H9 (cell line): Measurements from ENCODE around the gene CELA2A. TPM values are rescaled to one million over a fixed set of nuclear protein-coding genes. Genes with fewer than 3 reads are reported as not detected.

Experiments
- DNase-seq: peaks from one replicate; pipeline ENCODE4 v3.0.0-alpha.2; 2017
- H2AFZ ChIP-seq: one replicate; pipeline ENCODE4 v1.6.1; 2013; ENCODE audit warnings: mild to moderate bottlenecking, low read length, control low read depth, moderate library complexity
- H2AK5ac ChIP-seq: 2 replicates; pipeline ENCODE4 v1.6.1; 2013; ENCODE audit warnings: low read length, control low read depth, mixed read lengths; ENCODE audit not compliant: insufficient read length
- H2BK120ac ChIP-seq: one replicate; pipeline ENCODE4 v1.6.1; 2013; ENCODE audit warnings: low read depth, mild to moderate bottlenecking, low read length, control low read depth, inconsistent platforms; ENCODE audit not compliant: poor library complexity, severe bottlenecking
- H2BK12ac ChIP-seq: 2 replicates; pipeline ENCODE4 v1.6.1; 2013; ENCODE audit warnings: low read length, control low read depth, mixed read lengths, low read depth; ENCODE audit not compliant: insufficient read length
- H2BK15ac ChIP-seq: 2 replicates; pipeline ENCODE4 v1.6.1; 2013; ENCODE audit warnings: low read depth, low read length, control low read depth
- H2BK20ac ChIP-seq: one replicate; pipeline ENCODE4 v1.6.1; 2013; ENCODE audit warnings: low read depth, mild to moderate bottlenecking, low read length, control low read depth, inconsistent platforms; ENCODE audit not compliant: poor library complexity, severe bottlenecking
- H2BK5ac ChIP-seq: 2 replicates; pipeline ENCODE4 v1.6.1; 2013; ENCODE audit warnings: low read length, control low read depth, mixed read lengths; ENCODE audit not compliant: insufficient read length
- H3K14ac ChIP-seq: 2 replicates; pipeline ENCODE4 v1.6.1; 2013; ENCODE audit warnings: low read length, control low read depth; ENCODE audit not compliant: insufficient read depth
- H3K18ac ChIP-seq: 2 replicates; pipeline ENCODE4 v1.6.1; 2013; ENCODE audit warnings: low read depth, mild to moderate bottlenecking, mixed read lengths, low read length, control low read depth; ENCODE audit not compliant: insufficient read length
- H3K23ac ChIP-seq: 2 replicates; pipeline ENCODE4 v1.6.1; 2013; ENCODE audit warnings: low read length, control low read depth, mixed read lengths, low read depth; ENCODE audit not compliant: insufficient read length
- H3K23me2 ChIP-seq: 2 replicates; pipeline ENCODE4 v1.6.1; 2013; ENCODE audit warnings: low read depth, mild to moderate bottlenecking, mixed read lengths, low read length, control low read depth; ENCODE audit not compliant: insufficient read length, poor library complexity, severe bottlenecking
- H3K27ac ChIP-seq: 2 replicates; pipeline ENCODE4 v1.5.1; 2013; ENCODE audit warnings: low read length, control low read depth, mixed read lengths, low read depth; ENCODE audit not compliant: insufficient read length
- H3K27me3 ChIP-seq: 2 replicates; pipeline ENCODE4 v1.6.1; 2013; ENCODE audit warnings: low read length, control low read depth, inconsistent platforms; ENCODE audit not compliant: insufficient read depth
- H3K4ac ChIP-seq: 2 replicates; pipeline ENCODE4 v1.6.1; 2013; ENCODE audit warnings: low read depth, mild to moderate bottlenecking, control low read depth, inconsistent platforms, low read length, moderate library complexity
- H3K4me1 ChIP-seq: 2 replicates; pipeline ENCODE4 v1.6.1; 2013; ENCODE audit warnings: low read length, control low read depth, inconsistent platforms; ENCODE audit not compliant: insufficient read depth
- H3K4me2 ChIP-seq: 2 replicates; pipeline ENCODE4 v1.6.1; 2013; ENCODE audit warnings: low read length, control low read depth, mixed read lengths; ENCODE audit not compliant: insufficient read length, insufficient read depth
- H3K56ac ChIP-seq: 2 replicates; pipeline ENCODE4 v1.6.1; 2013; ENCODE audit warnings: low read depth, mild to moderate bottlenecking, mixed read lengths, low read length, control low read depth; ENCODE audit not compliant: insufficient read length
- H3K79me1 ChIP-seq: 2 replicates; pipeline ENCODE4 v1.6.1; 2013; ENCODE audit warnings: low read depth, mild to moderate bottlenecking, moderate library complexity, low read length, control low read depth, inconsistent platforms; ENCODE audit not compliant: insufficient read depth, poor library complexity, severe bottlenecking
- H3K79me2 ChIP-seq: 2 replicates; pipeline ENCODE4 v1.6.1; 2013; ENCODE audit warnings: low read length, control low read depth, inconsistent platforms; ENCODE audit not compliant: insufficient read depth
- H3K9ac ChIP-seq: 2 replicates; pipeline ENCODE4 v1.6.1; 2013; ENCODE audit warnings: low read length, control low read depth, mixed read lengths; ENCODE audit not compliant: insufficient read length; ENCODE audit errors: extremely low read depth
- H3K9me3 ChIP-seq: one replicate; pipeline ENCODE4 v1.6.1; 2013; ENCODE audit warnings: low read depth, low read length, inconsistent platforms; ENCODE audit not compliant: control insufficient read depth
- H3T11ph ChIP-seq: one replicate; pipeline ENCODE4 v1.6.1; 2013; ENCODE audit warnings: mild to moderate bottlenecking, low read length, control low read depth, inconsistent platforms
- H4K20me1 ChIP-seq: one replicate; pipeline ENCODE4 v1.6.1; 2013; ENCODE audit not compliant: control insufficient read depth, insufficient read length, insufficient read depth
- H4K5ac ChIP-seq: 2 replicates; pipeline ENCODE4 v1.6.1; 2013; ENCODE audit warnings: low read depth, mild to moderate bottlenecking, mixed read lengths, low read length, control low read depth; ENCODE audit not compliant: insufficient read length
- H4K8ac ChIP-seq: replicated peaks from 2 replicates; pipeline ENCODE4 v1.6.1; 2013; ENCODE audit warnings: low read length, control low read depth, mixed read lengths, low read depth; ENCODE audit not compliant: insufficient read length
- H4K91ac ChIP-seq: 2 replicates; pipeline ENCODE4 v1.6.1; 2013; ENCODE audit warnings: low read depth, mild to moderate bottlenecking, moderate library complexity, mixed read lengths, low read length, control low read depth; ENCODE audit not compliant: insufficient read length
- H3K27ac Mint-ChIP-seq, 3 experiments: 2 replicates in 2 of 3; 3 replicates in 1 of 3; pipeline ENCODE4 v1.8.0; 2020 to 2021; ENCODE audit warnings: mixed read lengths in 3 of 3, mild to moderate bottlenecking in 1 of 3, moderate library complexity in 1 of 3
- H3K27me3 Mint-ChIP-seq: 2 replicates; pipeline ENCODE4 v1.8.0; 2021; ENCODE audit warnings: low read depth, mild to moderate bottlenecking, moderate library complexity, mixed read lengths
- H3K36me3 Mint-ChIP-seq, 3 experiments: 2 replicates in 2 of 3; 3 replicates in 1 of 3; pipeline ENCODE4 v1.8.0; 2020 to 2021; ENCODE audit warnings: low read depth in 3 of 3, mixed read lengths in 3 of 3; ENCODE audit not compliant: insufficient read depth in 1 of 3
- H3K4me1 Mint-ChIP-seq, 2 experiments: 2 replicates each; pipeline ENCODE4 v1.8.0; 2020; ENCODE audit warnings: mixed read lengths in 2 of 2
- H3K4me3 Mint-ChIP-seq, 2 experiments: 2 replicates in 1 of 2; 3 replicates in 1 of 2; pipeline ENCODE4 v1.8.0; 2020 to 2021; ENCODE audit warnings: mild to moderate bottlenecking in 2 of 2, mixed read lengths in 2 of 2, moderate library complexity in 1 of 2
- H3K9me3 Mint-ChIP-seq, 2 experiments: 2 replicates in 1 of 2; 3 replicates in 1 of 2; pipeline ENCODE4 v1.8.0; 2020; ENCODE audit warnings: mild to moderate bottlenecking in 2 of 2, mixed read lengths in 2 of 2, moderate library complexity in 1 of 2
- CTCF ChIP-seq: fragments of 200-600 bp; sonication (generic); conservative IDR thresholded peaks from 3 replicates; pipeline ENCODE4 v1.8.0; 2021; ENCODE audit warnings: antibody characterized with exemption, mild to moderate bottlenecking
- WGBS: extraction: QIAGEN DNeasy Blood & Tissue Kit; methylation state at CpG from one replicate; pipeline ENCODE4 v1.1.7; 2013; ENCODE audit warnings: missing lambda C conversion rate, low lambda C conversion rate, mixed read lengths; ENCODE audit not compliant: insufficient read length; ENCODE audit errors: extremely low coverage; 5-methylcytosine and 5-hydroxymethylcytosine counted together
- total RNA-seq: library from RNA; stranded (reverse); gene quantifications from 2 replicates; pipeline ENCODE4 v1.2.1, GENCODE V29; 2021

CELA2A gene
- total RNA-seq, 1 experiment from 2014 or later: not detected

GRCh38 chr1:15424146-15424667, 32.3 kb upstream of the CELA2A start:
- no peaks in the 10 kb centered on the region for H3K9me3 ChIP-seq
- no peaks in the 10 kb centered on the region for H3K79me1 ChIP-seq
- no peak overlapping the region for H3K4ac ChIP-seq
- H3K79me2 ChIP-seq: no peaks in the 10 kb centered on the region
- no peak overlapping the region for H2BK20ac ChIP-seq
- no peak overlapping the region for H3K4me2 ChIP-seq
- H2AFZ ChIP-seq: no peak overlapping the region
- H2BK5ac ChIP-seq: no peak overlapping the region
- no peaks in the 10 kb centered on the region for H3K23me2 ChIP-seq
- H3K9ac ChIP-seq: no peak overlapping the region
- H3K27me3 Mint-ChIP-seq: peaks cover 2% of the 10 kb centered on the region; the same call in 1 of the 2 replicates
- H3K27me3 ChIP-seq: no peaks in the 10 kb centered on the region
- TF ChIP-seq CTCF: no peak
- no peak overlapping the region for H4K91ac ChIP-seq
- peaks cover 7 to 8% of the 10 kb centered on the region in 2 experiments for H3K9me3 Mint-ChIP-seq
- H2BK120ac ChIP-seq: no peak overlapping the region
- H2BK15ac ChIP-seq: no peak overlapping the region
- H3K27ac Mint-ChIP-seq: no peak overlapping the region
- H3K56ac ChIP-seq: no peak overlapping the region
- no peak overlapping the region for H3K14ac ChIP-seq
- WGBS: no CpG with 5 or more reads among the region's 13 CpGs
- no peak overlapping the region for H3K4me3 Mint-ChIP-seq
- no peaks in the 10 kb centered on the region for H4K20me1 ChIP-seq
- no peak overlapping the region for H4K5ac ChIP-seq
- H3K4me1 Mint-ChIP-seq: peaks cover 8 to 12% of the 10 kb centered on the region in 2 experiments
- H4K8ac ChIP-seq: no peak overlapping the region
- no peaks in the 10 kb centered on the region for H3K4me1 ChIP-seq
- no peak overlapping the region for H2BK12ac ChIP-seq
- no peak overlapping the region for H3T11ph ChIP-seq
- no peak overlapping the region for H3K23ac ChIP-seq
- no peak for DNase-seq
- no peak overlapping the region for H3K18ac ChIP-seq
- peaks cover 4 to 16% (median 14%) of the 10 kb centered on the region in 3 experiments; a peak in 6 of 7 replicates for H3K36me3 Mint-ChIP-seq
- H3K27ac ChIP-seq: no peak overlapping the region
- H2AK5ac ChIP-seq: no peak overlapping the region
